Measurements from ENCODE around the gene HOOK2. TPM values are rescaled to one million over a fixed set of nuclear protein-coding genes. Genes with fewer than 3 reads are reported as not detected.
A peak's percentile ranks its signal among the peaks of the same experiment; 100 is the strongest.

Gene HOOK2
- polyA plus RNA-seq, 1 of the 3 experiments (the other 2 are of a cell fraction): 33.0 TPM

DNA sequence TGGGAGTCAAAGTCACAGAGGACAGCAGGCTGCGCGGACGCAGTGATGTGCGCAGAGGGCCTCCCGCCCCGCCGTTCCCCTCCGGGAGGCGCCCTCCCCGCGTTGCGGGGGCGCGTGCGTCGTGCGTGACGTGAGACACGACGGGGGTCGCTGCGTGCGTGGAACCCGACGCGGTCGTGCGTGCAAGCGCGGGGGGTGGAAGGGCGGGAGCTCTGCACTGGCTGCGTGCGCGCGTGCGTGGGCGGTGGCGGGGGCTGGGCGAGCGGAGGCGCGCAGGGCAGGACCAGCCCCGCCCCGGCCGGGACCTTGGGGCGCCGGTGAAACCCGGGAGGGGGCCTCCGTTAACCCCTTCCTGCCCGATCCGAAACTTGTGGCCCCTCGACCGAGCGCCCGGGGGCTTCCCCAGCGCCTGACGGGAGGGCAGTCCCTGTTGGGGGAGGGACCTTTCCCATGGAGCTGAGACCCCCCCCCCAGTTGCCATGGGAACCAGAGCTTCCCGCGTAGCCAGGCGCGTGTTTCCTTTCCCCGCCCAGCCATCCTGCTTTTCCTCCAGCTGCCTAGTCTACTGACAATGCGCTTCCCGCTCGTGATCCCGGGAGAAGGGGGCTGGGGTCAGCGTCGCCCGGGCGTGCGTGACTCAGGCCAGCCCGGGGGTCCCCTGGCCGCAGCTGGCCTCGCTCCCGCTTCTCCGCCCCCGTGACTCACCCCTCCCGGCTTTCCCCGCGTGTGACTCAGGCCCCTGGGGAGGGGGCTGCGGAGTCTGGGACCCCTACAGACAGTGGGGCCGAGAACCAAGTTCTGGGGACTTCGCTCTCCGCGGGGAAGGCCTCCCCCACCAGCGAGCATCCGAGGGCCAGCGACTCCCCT lies 7.3 kb upstream of the HOOK2 start (continued):
- TF ChIP-seq FOXJ3 (CRISPR knock-in tag; IDR thresholded peaks at IDR 0.05): no peak

- H3K79me2 ChIP-seq (ENCODE audit: insufficient read depth): no peaks in the 10 kb centered on the region
- DNase-seq: no peak
- H3K9me2 ChIP-seq: no peaks in the 10 kb centered on the region
- no peaks in the 10 kb centered on the region for H3K36me3 ChIP-seq (replicated peaks in 1 of 2; ENCODE audit: control insufficient read depth in 1 of 2, insufficient read depth in 2 of 2, low read length in 1 of 2)
- H3K27me3 ChIP-seq (ENCODE audit: insufficient read depth): no peaks in the 10 kb centered on the region
- CTCF ChIA-PET: interaction anchor here (1.0 to 12.1 kb wide), 5 partner anchors 15 to 273 kb away, joined by 3 to 447 read pairs (median 7); partner anchors contain the start of genes JUNB, PRDX2 and THSD8
- POLR2A ChIA-PET: interaction anchor here (0.7 to 2.1 kb wide), 5 partner anchors 10 to 1444 kb away, joined by 3 to 63 read pairs (median 4); partner anchors contain the start of genes FBXW9, GET3 and JUNB
- peaks cover 42 to 70% of the 10 kb centered on the region in 2 experiments; a peak in 3 of 4 replicates for H3K4me1 ChIP-seq (ENCODE audit: control insufficient read depth in 1 of 2, insufficient read depth in 2 of 2, low read depth in 1 of 2, low read length in 1 of 2)
- no peaks in the 10 kb centered on the region for H4K20me1 ChIP-seq (ENCODE audit: insufficient read depth)
- peak overlapping the region; percentile 51 to 59 for H3K4me3 ChIP-seq (ENCODE audit: low read depth in 2 of 2, low read length in 1 of 2)
- H3F3A ChIP-seq (replicated peaks; ENCODE audit: insufficient read depth): peaks cover 65% of the 10 kb centered on the region
- peak overlapping the region; percentile 66; the same call in 1 of the 2 replicates for H2AFZ ChIP-seq (ENCODE audit: low read depth)
- no peaks in the 10 kb centered on the region for H3K9me3 ChIP-seq
- peak overlapping the region; percentile 97 to 98 for H3K27ac ChIP-seq (ENCODE audit: low read depth in 2 of 2, low read length in 1 of 2)
- TF ChIP-seq TEAD4 (IDR thresholded peaks at IDR 0.05; ENCODE audit: borderline replicate concordance, insufficient read depth) (no peak), RFX5 (IDR thresholded peaks at IDR 0.05; ENCODE audit: low read length) (no peak), SIN3A (IDR thresholded peaks at IDR 0.05; ENCODE audit: borderline replicate concordance, low read depth, low read length) (no peak), RXRA (IDR thresholded peaks at IDR 0.05; ENCODE audit: borderline replicate concordance, low read depth) (no peak), ZBTB33 (IDR thresholded peaks at IDR 0.05; ENCODE audit: borderline replicate concordance, low read depth) (no peak), NFIC (IDR thresholded peaks at IDR 0.05; ENCODE audit: borderline replicate concordance) (no peak), TCF12 (IDR thresholded peaks at IDR 0.05) (no peak), REST (IDR thresholded peaks at IDR 0.05; ENCODE audit: low read depth, low read length) (no peak), EP300 (IDR thresholded peaks at IDR 0.05; ENCODE audit: borderline replicate concordance in 1 of 2, low read depth in 1 of 2, low read length in 1 of 2) (no peak), GABPA (IDR thresholded peaks at IDR 0.05; ENCODE audit: low read depth) (no peak)
- TF ChIP-seq, protein P1, sequence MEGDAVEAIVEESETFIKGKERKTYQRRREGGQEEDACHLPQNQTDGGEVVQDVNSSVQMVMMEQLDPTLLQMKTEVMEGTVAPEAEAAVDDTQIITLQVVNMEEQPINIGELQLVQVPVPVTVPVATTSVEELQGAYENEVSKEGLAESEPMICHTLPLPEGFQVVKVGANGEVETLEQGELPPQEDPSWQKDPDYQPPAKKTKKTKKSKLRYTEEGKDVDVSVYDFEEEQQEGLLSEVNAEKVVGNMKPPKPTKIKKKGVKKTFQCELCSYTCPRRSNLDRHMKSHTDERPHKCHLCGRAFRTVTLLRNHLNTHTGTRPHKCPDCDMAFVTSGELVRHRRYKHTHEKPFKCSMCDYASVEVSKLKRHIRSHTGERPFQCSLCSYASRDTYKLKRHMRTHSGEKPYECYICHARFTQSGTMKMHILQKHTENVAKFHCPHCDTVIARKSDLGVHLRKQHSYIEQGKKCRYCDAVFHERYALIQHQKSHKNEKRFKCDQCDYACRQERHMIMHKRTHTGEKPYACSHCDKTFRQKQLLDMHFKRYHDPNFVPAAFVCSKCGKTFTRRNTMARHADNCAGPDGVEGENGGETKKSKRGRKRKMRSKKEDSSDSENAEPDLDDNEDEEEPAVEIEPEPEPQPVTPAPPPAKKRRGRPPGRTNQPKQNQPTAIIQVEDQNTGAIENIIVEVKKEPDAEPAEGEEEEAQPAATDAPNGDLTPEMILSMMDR (IDR thresholded peaks at IDR 0.05): no peak
- TF ChIP-seq, protein P2, sequence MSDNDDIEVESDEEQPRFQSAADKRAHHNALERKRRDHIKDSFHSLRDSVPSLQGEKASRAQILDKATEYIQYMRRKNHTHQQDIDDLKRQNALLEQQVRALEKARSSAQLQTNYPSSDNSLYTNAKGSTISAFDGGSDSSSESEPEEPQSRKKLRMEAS (IDR thresholded peaks at IDR 0.05; ENCODE audit: low read depth): no peak
- H3K9ac ChIP-seq: peak overlapping the region; percentile 68; the same call in 1 of the 2 replicates
- 42% methylated on average over 12 of the region's 12 CpGs for WGBS (ENCODE audit: low lambda C conversion rate)
- peak overlapping the region; percentile 91 for H3K4me2 ChIP-seq
These were observed 6.7 kb upstream of the HOOK2 start for GRCh38 chr19:12782174-12782423.

Data from SK-N-SH (cell line).